Mucosa of descending colon (tissue), 3 donors: ENCODE results near the gene WDR44. TPM values are rescaled to one million over a fixed set of nuclear protein-coding genes. Genes with fewer than 3 reads are reported as not detected.

ENCODE experiments used
- ATAC-seq: fragments of 200-7000 bp; cut with Tn5 transposase; one replicate; pipeline ENCODE4 v1.9.1; 2020; ENCODE audit warnings: mild to moderate bottlenecking, moderate library complexity
- DNase-seq, 3 donors: peaks; one replicate each; pipeline ENCODE4 v3.0.0-alpha.2; 2020
- H3K36me3 ChIP-seq: fragments of 200-600 bp; one replicate; pipeline ENCODE4 v1.8.0; 2021; ENCODE audit warnings: low read depth, mild to moderate bottlenecking
- H3K4me1 ChIP-seq: fragments of 200-600 bp; one replicate; pipeline ENCODE4 v1.8.0; 2021; ENCODE audit warnings: low read depth, mild to moderate bottlenecking
- H3K4me3 ChIP-seq: fragments of 200-600 bp; one replicate; pipeline ENCODE4 v1.8.0; 2021; ENCODE audit warnings: mild to moderate bottlenecking
- H3K9me3 ChIP-seq: fragments of 200-600 bp; one replicate; pipeline ENCODE4 v1.8.0; 2021; ENCODE audit warnings: mild to moderate bottlenecking
- intact Hi-C, 2 donors: fragments of 100-400 bp; cut with DNase I in 1 of 2; cut with micrococcal nuclease in 1 of 2; formaldehyde crosslinking; loops; one replicate each; pipeline versions ENCODE4 v1.11.0 to v1.11.1; 2022; cut with DNase I, micrococcal nuclease
- total RNA-seq, 3 donors: library from RNA; stranded (reverse); fragmentation: NEBNext Ultra II Directional in 2 of 3; extraction: Animal tissue kit (Norgen Biotek cat#: 25700) in 2 of 3; gene quantifications; one replicate each; pipeline versions ENCODE4 v1.2.1 to v1.2.4, GENCODE V29; 2021 to 2023
- TF ChIP-seq, protein P1 (sequence below): fragments of 200-600 bp; IDR thresholded peaks from one replicate; pipeline ENCODE4 v1.8.0; 2022; ENCODE audit warnings: antibody characterized with exemption, mild to moderate bottlenecking
- donor health status: DM: no; HTN: no; CAD: no; lungs with moderate emphysema.
- donor health status: DM: no; HTN: no; CAD: no.
- donor health status: DM: no; HTN: yes; CAD: no.

The WDR44 gene
- total RNA-seq, 3 donors from 2014 or later: 9.6 to 15.0 (median 10.7) TPM

- no peak overlapping the region for H3K4me3 ChIP-seq
- intact Hi-C loops: no loop called here
- H3K4me1 ChIP-seq: no peaks in the 10 kb centered on the region
- ATAC-seq (no peak), DNase-seq (no peak)
- TF ChIP-seq, protein P1, sequence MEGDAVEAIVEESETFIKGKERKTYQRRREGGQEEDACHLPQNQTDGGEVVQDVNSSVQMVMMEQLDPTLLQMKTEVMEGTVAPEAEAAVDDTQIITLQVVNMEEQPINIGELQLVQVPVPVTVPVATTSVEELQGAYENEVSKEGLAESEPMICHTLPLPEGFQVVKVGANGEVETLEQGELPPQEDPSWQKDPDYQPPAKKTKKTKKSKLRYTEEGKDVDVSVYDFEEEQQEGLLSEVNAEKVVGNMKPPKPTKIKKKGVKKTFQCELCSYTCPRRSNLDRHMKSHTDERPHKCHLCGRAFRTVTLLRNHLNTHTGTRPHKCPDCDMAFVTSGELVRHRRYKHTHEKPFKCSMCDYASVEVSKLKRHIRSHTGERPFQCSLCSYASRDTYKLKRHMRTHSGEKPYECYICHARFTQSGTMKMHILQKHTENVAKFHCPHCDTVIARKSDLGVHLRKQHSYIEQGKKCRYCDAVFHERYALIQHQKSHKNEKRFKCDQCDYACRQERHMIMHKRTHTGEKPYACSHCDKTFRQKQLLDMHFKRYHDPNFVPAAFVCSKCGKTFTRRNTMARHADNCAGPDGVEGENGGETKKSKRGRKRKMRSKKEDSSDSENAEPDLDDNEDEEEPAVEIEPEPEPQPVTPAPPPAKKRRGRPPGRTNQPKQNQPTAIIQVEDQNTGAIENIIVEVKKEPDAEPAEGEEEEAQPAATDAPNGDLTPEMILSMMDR: no peak
- no peaks in the 10 kb centered on the region for H3K9me3 ChIP-seq
- H3K36me3 ChIP-seq: no peaks in the 10 kb centered on the region
Measured at GRCh38 chrX:118493653-118494297, 147.9 kb downstream of the WDR44 start.

DNA sequence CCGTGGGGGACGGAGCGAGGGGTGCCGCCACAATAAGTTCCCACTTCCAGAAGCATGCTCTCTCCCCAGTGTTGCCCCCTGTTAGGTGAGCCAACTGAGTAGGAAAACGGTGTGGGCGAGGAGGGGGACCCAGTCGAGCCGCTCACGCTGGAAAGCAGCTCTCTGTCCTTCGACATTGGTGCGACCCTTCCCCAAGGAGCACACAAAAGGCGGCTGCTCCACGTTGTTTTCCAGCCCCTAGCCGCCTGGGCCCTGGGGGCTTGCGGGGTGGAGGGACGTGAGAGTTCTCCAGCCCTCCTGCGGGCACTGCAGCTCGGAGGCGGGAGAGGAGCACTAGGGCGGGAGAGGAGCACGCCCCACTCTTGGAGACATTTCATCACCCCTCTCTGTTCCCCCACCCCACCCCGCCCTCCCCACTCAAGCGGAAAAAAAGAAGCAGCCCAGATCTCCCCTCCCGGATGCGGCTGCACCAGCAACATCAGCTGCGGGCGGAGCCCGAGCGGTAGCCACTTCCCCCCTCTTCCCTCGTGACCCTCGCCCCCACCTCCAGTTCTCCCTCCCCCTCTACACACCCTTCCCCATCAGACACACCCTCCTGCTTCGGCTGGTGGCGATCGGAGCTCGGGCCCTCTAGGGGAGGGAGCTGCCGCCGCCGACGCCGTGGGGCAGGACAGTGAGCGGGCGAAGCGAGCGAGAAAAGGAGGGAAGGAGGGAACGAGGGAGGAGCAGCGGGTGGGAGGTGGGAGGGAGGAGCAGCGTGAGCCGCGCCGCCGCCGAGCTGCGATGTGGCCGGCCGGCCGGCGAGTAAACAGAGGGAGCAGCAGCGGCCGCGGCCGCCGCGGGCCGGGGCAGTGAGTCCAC lies 149.4 kb downstream of the WDR44 start, which contains the start of gene DOCK11:
Gene DOCK11 (plus strand): TSS at position 755 of the 861 bp plus-strand sequence. CDS start 157 bp downstream, outside the sequence.
- ATAC-seq: peak; percentile 84
- Histone ChIP-seq H3K4me1 (no peaks in the 10 kb centered on the region), H3K9me3 (no peaks in the 10 kb centered on the region), H3K36me3 (no peaks in the 10 kb centered on the region), H3K4me3 (peak within 1 kb of the TSS; percentile 42)
- intact Hi-C loops: no loop called here
- peak; percentile 62 to 92 (median 75) for DNase-seq
- TF ChIP-seq, protein P1: no peak

- TF ChIP-seq, protein P1: no peak
- H3K4me1 ChIP-seq: no peaks in the 10 kb centered on the region
- H3K9me3 ChIP-seq: no peaks in the 10 kb centered on the region
- ATAC-seq (peak; percentile 82), DNase-seq (peak; percentile 60 to 89 (median 72))
- peak overlapping the region; percentile 42 for H3K4me3 ChIP-seq
- intact Hi-C loops: no loop called here
- no peaks in the 10 kb centered on the region for H3K36me3 ChIP-seq
Measured at GRCh38 chrX:118495958-118496762, 150.3 kb downstream of the WDR44 start.

- TF ChIP-seq, protein P1: no peak
- H3K9me3 ChIP-seq: no peaks in the 10 kb centered on the region
- H3K4me1 ChIP-seq: no peaks in the 10 kb centered on the region
- H3K4me3 ChIP-seq: peak overlapping the region; percentile 42
- no peaks in the 10 kb centered on the region for H3K36me3 ChIP-seq
- ATAC-seq (peak; percentile 3), DNase-seq (peak in 1 of 3 donors; percentile 7)
- intact Hi-C loops: no loop called here
Measured at GRCh38 chrX:118496763-118497079, 150.8 kb downstream of the WDR44 start.

DNA sequence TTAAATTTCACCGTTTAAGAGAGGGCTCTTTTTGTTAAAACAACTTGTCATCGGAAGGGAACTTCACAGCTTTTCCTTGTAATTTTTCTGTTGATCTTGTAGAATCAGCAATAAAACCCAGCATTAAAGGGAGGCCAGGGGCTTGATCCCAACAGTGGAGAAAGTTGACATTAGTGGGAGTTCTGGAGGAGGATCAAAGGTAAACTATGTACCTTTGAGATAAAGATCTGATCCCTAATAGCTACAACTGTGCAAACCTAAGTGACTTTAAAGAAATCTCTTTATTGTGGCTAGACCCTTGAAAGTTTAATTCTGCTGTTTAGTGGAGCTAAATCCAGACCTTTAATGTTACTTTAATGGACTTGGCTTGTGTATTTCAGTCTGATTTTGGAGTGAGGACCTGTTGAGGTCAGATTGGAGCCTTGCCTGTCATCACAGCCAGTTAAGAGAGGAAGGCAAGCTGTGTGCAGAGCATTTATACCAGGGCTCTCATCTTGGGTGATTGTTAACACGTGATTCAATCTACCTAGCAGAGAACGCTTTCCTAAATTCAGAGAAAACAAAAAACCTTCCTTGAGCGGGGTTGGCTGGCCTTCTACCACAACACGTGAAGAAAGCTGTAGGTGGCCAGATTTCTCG lies 151.4 kb downstream of the WDR44 start:
- Histone ChIP-seq H3K4me1 (no peaks in the 10 kb centered on the region), H3K9me3 (no peaks in the 10 kb centered on the region), H3K36me3 (no peaks in the 10 kb centered on the region), H3K4me3 (no peak overlapping the region)
- intact Hi-C loops: no loop called here
- ATAC-seq (no peak), DNase-seq (peak in 1 of 3 donors; percentile 5)
- TF ChIP-seq, protein P1: no peak
